HG02678 (cell line): ENCODE measurements around the gene PPM1L.
A peak's percentile ranks its signal among the peaks of the same experiment; 100 is the strongest.

ENCODE experiments used
- ATAC-seq: cut with Tn5 transposase; IDR thresholded peaks from one replicate; pipeline ENCODE4 v1.9.1; 2021; ENCODE audit warnings: mild to moderate bottlenecking, moderate library complexity; ENCODE audit not compliant: unreplicated experiment

PPM1L gene

DNA sequence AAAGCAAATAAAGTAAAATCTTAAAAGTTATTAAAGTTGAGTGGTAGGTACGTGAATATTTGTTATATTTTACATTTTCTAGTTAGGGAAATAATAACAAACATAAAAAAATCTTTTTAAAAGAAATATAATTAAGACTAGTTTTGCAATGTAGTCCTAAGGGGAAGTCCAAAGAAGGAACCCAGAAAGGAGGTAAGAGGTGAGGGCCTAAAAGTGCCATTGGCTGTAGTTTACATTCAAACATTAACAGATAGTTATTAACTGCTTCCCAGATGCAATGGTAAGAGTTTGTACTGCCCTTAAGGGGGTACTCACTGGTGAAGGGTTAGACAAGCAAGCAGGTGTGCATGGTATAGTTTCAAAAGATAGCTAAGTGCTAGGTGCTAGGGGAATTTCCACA is 269.9 kb downstream of the PPM1L start:
- no peak for ATAC-seq

DNA sequence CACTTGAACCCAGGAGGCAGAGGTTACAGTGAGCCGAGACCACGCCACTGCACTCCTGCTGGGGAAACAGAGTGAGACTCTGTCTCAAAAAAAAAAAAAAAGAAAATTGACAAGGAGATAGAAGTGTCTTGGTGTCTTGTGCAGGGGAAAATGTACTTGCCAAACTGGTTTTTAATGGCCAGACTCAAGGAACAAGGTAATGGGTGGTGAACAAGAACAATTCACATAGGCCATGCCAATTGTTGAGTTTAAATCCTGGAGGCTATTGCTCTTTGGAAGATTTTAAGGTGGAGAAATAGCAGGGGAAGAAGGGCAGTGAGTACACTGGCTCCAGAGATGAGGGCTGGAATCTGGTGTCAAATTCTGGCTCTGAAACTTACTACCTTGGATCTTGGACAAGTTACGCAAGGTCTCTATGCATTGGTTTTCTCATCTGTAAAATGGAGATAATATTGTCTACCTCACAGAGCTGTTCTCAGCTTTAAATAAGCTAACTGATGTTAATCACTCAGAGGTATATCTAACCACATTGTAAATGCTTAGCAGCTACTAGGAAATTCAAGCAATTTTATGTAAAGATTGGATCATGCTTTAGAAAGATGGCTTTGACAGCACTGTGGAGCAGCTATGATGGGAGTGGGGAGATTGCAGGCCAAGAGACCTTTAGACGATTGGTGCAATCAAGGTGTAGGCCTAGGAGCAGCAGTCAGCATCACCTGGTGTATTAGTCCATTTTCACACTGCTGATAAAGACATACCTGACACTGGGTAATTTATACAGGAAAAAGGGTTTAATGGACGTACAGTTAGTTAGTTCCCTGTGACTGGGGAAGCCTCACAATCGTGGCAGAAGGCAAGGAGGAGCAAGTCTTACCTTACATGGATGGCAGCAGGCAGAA is 270.8 kb downstream of the PPM1L start:
- no peak for ATAC-seq

DNA sequence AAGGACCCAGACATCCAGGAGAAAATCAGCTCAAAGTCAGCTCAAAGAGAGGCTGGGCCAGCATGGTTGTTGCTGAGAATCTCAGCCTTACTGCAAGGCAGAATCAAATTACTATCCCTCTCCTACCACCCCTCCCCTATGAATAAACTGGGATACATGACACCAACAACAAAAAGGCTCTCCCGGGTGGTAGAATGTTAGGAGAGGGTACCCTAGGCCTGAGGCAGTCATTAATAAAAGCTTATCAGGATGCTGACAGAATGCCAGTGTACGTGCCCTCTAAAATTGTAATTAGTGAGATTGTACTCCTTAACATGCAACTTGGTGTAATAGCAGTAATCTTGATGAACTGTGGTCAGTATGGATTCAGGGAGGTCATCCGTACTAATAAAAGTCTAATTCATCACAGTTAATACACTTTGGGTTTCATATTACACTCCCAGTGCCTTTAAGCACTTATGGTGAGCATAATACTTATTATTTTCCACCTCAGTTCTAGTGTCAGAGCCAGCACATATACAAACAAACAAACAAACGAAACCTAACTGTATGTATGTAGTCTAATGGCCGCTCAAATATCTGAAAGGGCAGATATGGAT is 272.6 kb downstream of the PPM1L start:
- no peak for ATAC-seq

DNA sequence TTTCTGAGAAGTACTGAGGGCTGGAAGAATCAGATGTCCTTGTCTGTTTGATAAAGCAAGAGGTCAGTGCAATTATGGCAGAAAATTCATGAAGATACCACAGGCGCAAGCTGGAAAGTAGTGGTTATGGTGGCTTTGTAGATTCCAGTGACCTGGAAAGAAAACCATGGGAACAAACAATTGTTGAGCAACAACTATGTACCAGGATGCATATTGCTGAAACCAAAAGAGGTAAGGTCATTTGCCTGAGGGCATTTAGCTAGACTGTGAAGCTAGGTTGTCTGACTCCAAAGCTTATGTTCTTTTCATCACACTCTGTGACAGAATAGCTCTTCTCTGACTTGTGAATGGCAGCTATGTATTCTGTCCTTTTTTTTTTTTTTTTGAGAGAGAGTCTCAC is 275.1 kb downstream of the PPM1L start:
- no peak for ATAC-seq

DNA sequence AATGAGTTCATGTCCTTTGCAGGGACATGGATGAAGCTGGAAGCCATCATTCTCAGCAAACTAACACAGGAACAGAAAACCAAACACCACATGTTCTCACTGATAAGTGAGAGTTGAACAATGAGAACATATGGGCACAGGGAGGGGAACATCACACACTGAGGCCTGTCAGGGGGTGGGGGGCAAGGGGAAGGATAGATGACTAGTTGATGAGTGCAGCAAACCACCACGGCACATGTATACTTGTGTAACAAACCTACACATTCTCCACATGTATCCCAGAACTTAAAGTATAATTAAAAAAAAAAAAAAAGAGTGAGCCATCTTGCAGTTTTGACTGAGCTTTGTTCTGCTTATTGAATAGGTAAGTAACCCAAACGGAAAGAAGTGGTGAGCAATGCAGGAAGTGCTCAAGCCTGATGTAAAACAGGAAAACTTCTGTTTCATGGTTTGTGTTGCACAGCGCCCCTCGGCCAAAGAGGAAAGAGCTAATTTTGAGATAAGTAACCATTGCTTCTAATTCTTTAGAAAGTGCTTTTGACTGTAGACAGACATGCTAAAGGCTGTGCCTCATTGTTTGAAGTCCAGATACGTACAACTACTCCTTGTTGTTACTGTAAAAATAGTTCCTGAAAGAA is 279.0 kb downstream of the PPM1L start:
- ATAC-seq: peak; percentile 84

DNA sequence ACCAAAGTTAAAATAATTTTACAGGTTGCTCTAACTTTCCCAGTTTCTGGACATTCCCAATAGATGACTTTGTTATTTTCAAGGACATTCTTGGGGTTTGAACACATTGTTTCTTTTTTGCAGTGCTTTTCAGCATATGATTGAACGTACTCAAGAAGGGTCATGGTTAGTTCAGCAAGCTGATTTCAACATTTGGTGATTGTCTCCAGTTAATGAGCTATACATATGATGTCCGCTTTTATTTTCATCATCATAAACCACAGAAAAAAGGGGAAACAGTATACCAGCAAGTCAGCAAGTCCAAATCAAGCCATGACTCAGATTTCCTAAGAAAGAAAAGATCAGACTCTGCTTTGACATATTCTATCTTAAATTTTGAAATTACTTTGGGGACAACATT is 279.7 kb downstream of the PPM1L start:
- ATAC-seq: no peak

DNA sequence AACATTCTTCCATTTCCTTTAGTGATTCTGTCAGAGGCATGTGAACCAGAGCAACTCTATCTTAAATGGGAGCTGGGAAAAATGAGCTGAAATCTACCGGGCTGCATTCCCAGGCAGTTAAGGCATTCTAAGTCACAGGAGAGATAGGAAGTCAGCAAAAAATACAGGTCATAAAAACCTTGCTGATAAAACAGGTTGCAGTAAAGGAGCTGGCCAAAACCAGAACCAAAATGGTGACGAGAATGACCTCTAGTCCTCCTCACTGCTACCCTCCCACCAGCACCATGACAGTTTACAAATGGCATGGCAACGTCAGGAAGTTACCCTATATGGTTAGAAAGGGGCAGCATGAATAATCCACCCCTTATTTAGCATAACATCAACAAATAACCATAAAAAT is 282.7 kb downstream of the PPM1L start:
- ATAC-seq: no peak

DNA sequence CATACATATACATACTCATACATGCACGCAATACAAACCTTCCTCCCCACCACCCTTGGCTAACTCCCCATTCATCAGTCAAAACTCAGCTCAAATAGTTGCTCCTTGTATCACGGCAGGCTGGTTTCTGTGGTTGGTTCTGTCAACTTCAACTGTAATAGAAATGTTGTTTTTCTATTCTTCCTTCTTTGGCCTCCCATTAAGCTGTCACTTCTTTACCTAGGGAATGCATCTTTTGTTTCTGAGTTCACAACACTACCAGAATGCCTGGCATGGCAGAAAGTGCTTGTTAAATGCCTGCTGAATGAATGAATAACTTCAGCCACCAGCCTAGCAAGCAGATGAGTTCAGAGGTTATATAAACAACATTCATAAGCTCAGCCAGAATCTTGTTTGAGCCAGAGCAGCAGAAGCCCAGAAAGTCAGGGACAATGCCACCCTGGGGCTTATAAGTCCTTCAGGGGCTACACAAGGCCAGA is 286.0 kb downstream of the PPM1L start:
- peak; percentile 71 for ATAC-seq

DNA sequence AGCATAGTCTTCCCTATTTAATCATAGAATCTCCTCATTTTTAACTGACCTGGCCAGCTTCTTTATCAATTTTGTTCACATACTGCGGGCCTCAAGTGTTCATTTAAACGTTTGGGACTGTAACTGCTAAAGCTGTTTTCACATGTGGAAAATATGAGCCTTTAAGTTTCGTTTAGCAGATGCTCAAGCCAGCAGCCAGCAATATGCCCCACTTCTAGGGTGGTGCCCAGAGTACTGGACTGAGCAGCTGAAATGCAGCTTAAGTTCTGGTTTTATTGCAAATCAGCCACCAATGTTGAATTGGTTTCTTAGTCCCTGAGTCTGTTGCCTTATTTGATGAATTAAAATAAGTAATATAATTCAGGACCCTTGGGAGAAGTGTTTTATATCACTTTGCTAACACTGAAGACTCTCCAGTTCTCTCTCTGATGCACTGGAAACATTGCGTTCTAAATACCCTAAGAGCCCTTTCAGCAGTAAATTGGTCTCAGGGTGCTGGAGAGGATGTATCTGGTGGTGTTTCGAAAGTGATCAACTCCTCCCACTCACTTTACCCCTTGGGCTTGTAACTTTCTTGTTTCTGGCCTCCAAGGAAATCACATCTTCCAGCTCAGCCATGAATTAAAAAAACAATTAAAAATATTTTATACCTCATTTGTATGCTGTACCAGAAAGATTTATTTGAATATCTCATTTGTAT is 287.5 kb downstream of the PPM1L start:
- peak; percentile 83 for ATAC-seq

DNA sequence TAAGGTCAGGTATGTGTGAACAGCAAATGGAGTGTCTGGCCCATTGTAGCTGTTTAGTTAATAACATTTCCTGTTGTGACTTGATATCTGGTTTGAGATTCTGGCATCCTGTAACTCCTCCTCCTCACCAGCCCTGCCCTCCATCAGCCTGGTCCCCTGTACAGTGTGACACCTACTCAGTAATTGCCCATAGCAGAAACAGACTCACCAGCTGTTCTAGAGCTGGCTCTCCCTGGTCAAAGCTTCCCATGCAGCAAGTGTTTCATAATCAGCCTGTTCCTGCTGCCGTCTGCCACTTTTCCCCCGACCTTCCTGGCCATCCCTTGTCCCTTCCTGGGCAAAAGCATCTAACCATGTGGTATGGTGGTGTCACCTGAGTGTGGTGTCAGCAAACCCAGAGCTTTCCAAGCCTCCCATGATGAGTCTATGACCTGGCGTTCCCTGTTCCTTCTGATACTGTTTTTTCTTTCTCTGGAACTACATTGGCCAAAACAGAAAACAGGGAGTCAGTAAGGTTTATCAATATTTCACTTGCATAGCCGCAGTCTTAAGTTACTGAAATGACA is 293.7 kb downstream of the PPM1L start:
- no peak for ATAC-seq

DNA sequence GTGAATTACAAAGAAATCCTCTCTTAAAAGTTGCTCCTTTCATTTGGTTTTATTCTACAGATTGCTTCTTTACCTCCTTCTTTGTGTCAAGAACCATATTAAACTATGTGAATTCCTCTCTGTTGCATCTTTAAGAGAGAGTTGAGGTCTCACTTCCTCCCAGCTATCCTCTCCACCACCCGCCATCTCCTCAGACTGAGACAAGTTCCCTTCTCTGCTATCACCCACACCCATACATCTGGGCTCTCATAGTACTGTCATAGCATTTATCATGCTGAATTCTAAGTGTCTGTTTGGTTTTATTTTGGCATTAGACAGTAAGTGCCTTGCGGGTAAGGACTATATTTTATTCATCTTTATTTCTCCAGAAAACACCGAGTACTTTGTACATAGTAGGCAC is 294.9 kb downstream of the PPM1L start:
- peak; percentile 65 for ATAC-seq

DNA sequence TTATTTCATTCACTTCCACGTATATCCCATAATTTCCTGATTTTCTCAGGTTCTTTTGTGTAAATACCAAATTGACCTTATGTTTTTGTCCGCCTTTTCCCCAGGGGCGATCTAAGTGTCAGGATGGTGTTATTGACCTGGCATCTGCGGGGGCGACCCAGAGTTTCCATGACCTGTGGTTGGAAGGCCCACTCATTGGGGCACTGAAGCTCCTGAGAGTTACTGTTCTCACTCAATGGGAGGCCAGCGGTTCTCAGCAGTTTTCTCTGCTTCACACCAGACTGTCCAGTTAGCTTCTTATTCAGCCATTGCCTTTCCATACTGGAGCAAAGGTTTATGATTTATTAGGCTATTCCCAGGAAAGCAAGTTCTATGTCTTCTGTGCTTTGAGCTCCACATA is 295.8 kb downstream of the PPM1L start:
- no peak for ATAC-seq

DNA sequence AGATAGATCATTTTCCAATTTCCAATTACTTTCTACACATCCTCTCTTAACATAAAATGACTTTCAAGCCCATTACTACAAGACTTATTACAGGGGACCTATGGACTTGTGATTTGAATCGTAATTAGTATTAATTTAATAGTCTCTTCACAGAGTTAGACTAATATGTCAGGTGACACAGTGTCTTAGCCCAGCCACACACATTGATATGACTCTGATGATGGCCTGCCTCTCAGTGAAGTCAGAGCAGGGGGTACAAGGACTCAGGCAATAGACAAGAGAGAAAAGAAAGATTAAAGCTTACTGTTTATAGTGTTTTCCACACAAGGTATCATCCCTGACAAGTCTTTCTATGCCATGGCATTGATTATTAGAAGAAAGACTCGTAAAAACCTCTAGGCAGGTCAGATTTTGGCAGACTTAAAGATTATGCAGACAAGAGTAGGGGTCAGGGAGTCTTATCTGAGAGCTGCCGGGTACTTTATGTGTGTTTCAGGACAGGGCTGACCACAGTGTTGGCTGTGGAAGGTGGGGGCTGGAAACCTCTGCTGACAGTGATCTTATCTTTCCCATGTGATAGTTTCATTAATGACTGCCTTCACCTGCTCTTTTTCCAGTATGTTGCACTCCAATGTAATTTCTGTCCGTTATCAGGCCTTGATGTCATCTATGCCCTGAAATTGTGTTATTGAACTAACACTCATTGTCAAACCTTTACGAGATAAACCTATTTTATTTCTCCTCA is 299.0 kb downstream of the PPM1L start:
- no peak for ATAC-seq

DNA sequence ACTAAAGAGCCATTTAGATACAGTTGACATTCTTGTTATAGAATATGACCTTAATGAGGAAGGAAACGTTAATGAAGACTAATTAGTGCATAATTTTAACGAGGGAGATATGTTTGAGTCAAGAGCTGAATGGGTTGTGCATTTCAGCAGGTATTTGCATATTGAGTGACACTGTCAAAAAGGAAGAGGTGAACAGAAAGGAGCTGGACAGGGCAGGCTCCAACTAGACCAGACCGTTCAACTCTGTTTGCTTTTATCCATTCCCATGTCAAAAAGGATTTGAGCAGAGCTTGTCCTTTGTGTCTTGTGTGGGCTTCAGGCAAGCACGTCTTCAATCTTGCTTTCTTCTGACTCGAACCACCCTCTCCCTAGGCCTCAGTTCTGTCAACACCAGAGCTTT is 308.4 kb downstream of the PPM1L start:
- ATAC-seq: no peak

DNA sequence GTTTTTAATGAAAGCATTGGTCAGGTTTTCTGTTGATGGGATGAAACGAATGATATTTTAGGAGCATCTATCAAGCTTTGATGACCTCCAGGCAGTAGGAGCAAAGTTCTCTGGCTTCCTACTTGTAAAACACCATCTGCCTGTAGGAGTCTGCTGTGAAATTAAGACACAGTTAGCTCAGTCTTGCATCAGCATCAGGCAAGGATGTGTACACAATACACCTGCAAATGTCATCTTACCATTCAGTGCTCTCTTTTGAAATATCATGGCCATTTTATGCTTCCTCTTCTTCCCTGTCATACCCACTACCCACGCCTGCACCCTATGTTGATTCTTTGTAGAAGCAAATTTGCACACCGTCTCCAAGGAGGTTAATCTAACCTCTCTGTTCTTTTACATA is 310.9 kb downstream of the PPM1L start:
- no peak for ATAC-seq

DNA sequence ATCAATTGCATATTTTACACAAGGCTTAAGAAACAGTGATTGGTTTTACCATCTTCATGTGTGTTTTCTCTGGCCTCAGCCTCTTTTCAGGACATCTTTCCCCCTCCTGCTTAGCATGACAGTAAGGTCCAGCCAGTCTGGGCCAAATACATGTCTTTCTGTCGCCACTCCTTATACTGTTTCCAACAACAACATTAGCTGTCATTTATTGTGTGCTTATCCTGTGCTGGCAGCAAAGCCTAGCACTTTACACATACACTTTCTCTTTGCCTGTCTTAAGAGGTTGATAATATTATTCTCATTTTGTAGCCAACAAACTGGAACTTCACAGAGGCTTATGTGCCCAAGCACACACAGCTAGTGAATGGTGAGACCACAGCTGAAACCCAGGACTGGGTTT is 311.3 kb downstream of the PPM1L start:
- no peak for ATAC-seq

DNA sequence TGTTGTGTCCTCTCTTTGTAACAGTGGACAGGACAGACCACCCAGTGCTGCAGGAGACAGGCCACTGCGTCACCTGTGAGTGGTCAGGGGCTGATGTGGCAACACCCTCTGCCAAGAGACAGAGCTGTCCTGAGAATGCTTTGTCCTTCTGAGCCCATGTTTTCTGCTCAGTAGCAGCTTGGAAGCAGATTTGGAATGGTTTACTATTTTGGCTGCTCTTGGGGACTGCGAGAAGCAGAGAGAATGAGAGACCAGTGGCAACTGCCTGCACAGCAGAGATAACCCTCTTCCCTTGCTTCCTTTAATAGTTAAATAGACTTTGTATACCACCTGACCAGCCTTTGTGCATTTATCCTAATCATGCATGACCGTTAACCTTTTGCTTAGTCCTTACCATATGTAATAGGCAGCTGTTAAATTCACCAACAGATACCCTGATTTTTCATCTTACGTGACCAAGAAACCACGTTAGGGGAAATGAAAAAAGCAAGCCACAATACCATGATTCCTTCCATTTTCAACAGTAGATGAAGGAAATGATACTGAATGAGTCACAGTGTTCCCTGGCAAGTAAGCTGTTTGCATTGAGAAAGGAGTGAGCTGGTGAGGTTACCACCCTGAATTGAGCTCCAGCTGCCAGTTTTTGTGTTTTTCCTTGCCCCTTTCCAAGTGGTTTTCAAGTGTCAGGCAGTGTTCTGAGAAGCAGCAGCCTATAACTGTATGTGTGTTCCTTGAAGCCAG is 313.6 kb downstream of the PPM1L start:
- peak; percentile 95 for ATAC-seq

DNA sequence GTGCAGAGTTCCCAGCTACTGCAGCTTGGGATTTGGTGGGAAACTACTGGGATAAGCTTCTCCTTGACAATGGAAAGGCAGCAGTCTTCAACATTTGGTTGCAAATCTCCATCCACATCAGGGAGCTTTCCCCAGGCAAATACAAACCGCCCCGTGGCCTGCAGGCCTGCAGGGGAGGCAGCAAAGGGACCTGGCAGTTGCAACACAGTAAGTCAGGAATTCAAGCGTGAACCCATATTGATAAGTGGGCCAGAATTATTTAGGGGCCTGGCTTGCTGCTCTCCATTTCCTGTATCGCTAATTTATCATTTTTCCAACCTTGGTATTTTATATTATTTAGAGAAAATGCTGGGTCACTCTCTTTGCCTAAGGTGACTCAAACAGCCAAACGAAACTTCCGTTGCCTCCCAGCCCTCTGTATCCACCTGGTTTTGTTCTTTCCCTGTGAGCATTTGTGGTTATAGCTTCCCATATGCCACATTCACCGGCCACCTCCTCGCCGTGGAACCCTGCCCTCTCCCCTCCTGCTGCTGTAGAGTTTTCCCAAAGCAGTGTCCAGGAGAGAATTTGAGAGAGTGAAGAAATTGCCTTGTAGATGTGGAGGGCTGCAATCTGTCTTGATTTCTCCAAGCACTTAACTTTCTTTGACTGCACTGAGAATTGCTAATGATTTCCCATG is 314.4 kb downstream of the PPM1L start:
- no peak for ATAC-seq
